Neutrophil (primary cell): ENCODE measurements around the gene C10orf105.

Source experiments
- H3K27ac ChIP-seq: fragments of 200-600 bp; sonication (generic); 2 replicates; pipeline ENCODE4 v1.5.1; 2016; ENCODE audit warnings: mild to moderate bottlenecking, moderate library complexity
- H3K27me3 ChIP-seq: fragments of 200-600 bp; sonication (generic); 2 replicates; pipeline ENCODE4 v1.6.0; 2016; ENCODE audit warnings: mild to moderate bottlenecking
- H3K36me3 ChIP-seq: fragments of 200-600 bp; sonication (generic); 2 replicates; pipeline ENCODE4 v1.5.1; 2017
- H3K4me1 ChIP-seq, 2 experiments: fragments of 200-600 bp in 1 of 2; sonication (generic) in 1 of 2; 1 replicate in 1 of 2; 2 replicates in 1 of 2; pipeline versions ENCODE4 v1.5.1 to v1.6.1; 2013 to 2016; ENCODE audit warnings: low read depth in 1 of 2, low read length in 1 of 2, mild to moderate bottlenecking in 1 of 2, moderate library complexity in 1 of 2; ENCODE audit not compliant: control insufficient read depth in 1 of 2, insufficient read depth in 1 of 2
- H3K4me3 ChIP-seq, 2 experiments: fragments of 200-600 bp in 1 of 2; sonication (generic) in 1 of 2; 1 replicate in 1 of 2; 2 replicates in 1 of 2; pipeline ENCODE4 v1.5.1; 2013 to 2016; ENCODE audit warnings: low read depth in 1 of 2, low read length in 1 of 2, mild to moderate bottlenecking in 1 of 2, moderate library complexity in 1 of 2
- H3K9me3 ChIP-seq: fragments of 200-600 bp; sonication (generic); 2 replicates; pipeline ENCODE4 v1.5.1; 2016
- CTCF ChIP-seq: fragments of 200-600 bp; sonication (generic); IDR thresholded peaks from 2 replicates; pipeline ENCODE4 v1.5.1; 2016; ENCODE audit warnings: antibody characterized with exemption

Gene C10orf105

GRCh38 chr10:71725249-71725648 is 5.7 kb upstream of the C10orf105 start:
- peak overlapping the region; percentile 100 for H3K27ac ChIP-seq
- H3K4me3 ChIP-seq: peak overlapping the region in 1 of 2 experiments; percentile 54
- peaks cover 52 to 55% of the 10 kb centered on the region in 2 experiments for H3K4me1 ChIP-seq
- H3K27me3 ChIP-seq: no peaks in the 10 kb centered on the region
- H3K9me3 ChIP-seq: no peaks in the 10 kb centered on the region
- H3K36me3 ChIP-seq: no peaks in the 10 kb centered on the region
- no peak for TF ChIP-seq CTCF

GRCh38 chr10:71724539-71724938 is 5.0 kb upstream of the C10orf105 start:
- no peak for TF ChIP-seq CTCF
- H3K27ac ChIP-seq: peak overlapping the region; percentile 100
- no peaks in the 10 kb centered on the region for H3K9me3 ChIP-seq
- H3K27me3 ChIP-seq: no peaks in the 10 kb centered on the region
- peaks cover 45 to 50% of the 10 kb centered on the region in 2 experiments for H3K4me1 ChIP-seq
- no peaks in the 10 kb centered on the region for H3K36me3 ChIP-seq
- H3K4me3 ChIP-seq: no peak overlapping the region

GRCh38 chr10:71723311-71723710 is 3.7 kb upstream of the C10orf105 start:
- no peaks in the 10 kb centered on the region for H3K27me3 ChIP-seq
- no peaks in the 10 kb centered on the region for H3K36me3 ChIP-seq
- no peak overlapping the region for H3K4me3 ChIP-seq
- TF ChIP-seq CTCF: no peak
- no peak overlapping the region for H3K27ac ChIP-seq
- H3K4me1 ChIP-seq: peaks cover 33 to 40% of the 10 kb centered on the region in 2 experiments
- no peaks in the 10 kb centered on the region for H3K9me3 ChIP-seq

- Histone ChIP-seq H3K27ac (no peak overlapping the region), H3K4me3 (no peak overlapping the region), H3K4me1 (peaks cover 28 to 36% of the 10 kb centered on the region in 2 experiments), H3K27me3 (no peaks in the 10 kb centered on the region), H3K9me3 (no peaks in the 10 kb centered on the region), H3K36me3 (no peaks in the 10 kb centered on the region)
- no peak for TF ChIP-seq CTCF
Measured at GRCh38 chr10:71722849-71723248, 3.3 kb upstream of the C10orf105 start.

- peaks cover 26 to 35% of the 10 kb centered on the region in 2 experiments for H3K4me1 ChIP-seq
- H3K27me3 ChIP-seq: no peaks in the 10 kb centered on the region
- no peak for TF ChIP-seq CTCF
- H3K4me3 ChIP-seq: no peak overlapping the region
- peak overlapping the region; percentile 31 for H3K27ac ChIP-seq
- H3K36me3 ChIP-seq: no peaks in the 10 kb centered on the region
- no peaks in the 10 kb centered on the region for H3K9me3 ChIP-seq
Measured at GRCh38 chr10:71721313-71721712, 1.7 kb upstream of the C10orf105 start.

GRCh38 chr10:71720288-71720687 is 710 bp upstream of the C10orf105 start:
- Histone ChIP-seq H3K27me3 (no peaks in the 10 kb centered on the region), H3K27ac (peak overlapping the region; percentile 31), H3K4me1 (peaks cover 26 to 35% of the 10 kb centered on the region in 2 experiments), H3K36me3 (no peaks in the 10 kb centered on the region), H3K9me3 (no peaks in the 10 kb centered on the region), H3K4me3 (no peak overlapping the region)
- TF ChIP-seq CTCF: no peak
